Measurements from ENCODE around the gene ATF3. TPM values are rescaled to one million over a fixed set of nuclear protein-coding genes. Genes with fewer than 3 reads are reported as not detected.

The ATF3 gene
- total RNA-seq, 2 experiments from 2014 or later: 2.7 to 2.9 TPM

GRCh38 chr1:212669102-212669501 is 60.5 kb downstream of the ATF3 start:
- Histone ChIP-seq H4K20me1 (ENCODE audit: insufficient read depth, low read length) (no peaks in the 10 kb centered on the region), H3K4me3 (ENCODE audit: low read depth, low read length, poor library complexity, severe bottlenecking) (no peak overlapping the region), H3K79me2 (ENCODE audit: insufficient read depth, low read depth, low read length) (no peaks in the 10 kb centered on the region), H3K9me3 (ENCODE audit: low read length) (no peaks in the 10 kb centered on the region), H3K9me2 (ENCODE audit: insufficient read depth, low read length) (no peaks in the 10 kb centered on the region), H3K27ac (ENCODE audit: low read depth, low read length, poor library complexity, severe bottlenecking) (no peak overlapping the region), H3K36me3 (ENCODE audit: insufficient read depth, low read length) (no peaks in the 10 kb centered on the region), H3K4me2 (ENCODE audit: low read length) (no peak overlapping the region), H2AFZ (ENCODE audit: low read length) (no peak overlapping the region), H3K4me1 (ENCODE audit: insufficient read depth, low read length, poor library complexity, severe bottlenecking) (peaks cover 17% of the 10 kb centered on the region)
- DNase-seq (ENCODE audit: low spot score): peak; percentile 48
- ChIA-PET POLR2A (interaction anchor here (0.8 to 0.9 kb wide), 2 partner anchors 29 to 100 kb away, joined by 3 read pairs; no protein-coding TSS in a partner anchor), CTCF (ENCODE audit: unreplicated experiment) (no interaction called here)
- no TSS peak for BruUV-seq (replicated peaks)
- intact Hi-C loops (cut with micrococcal nuclease; ENCODE audit: unreplicated experiment): loop anchor here (5.0 kb wide), 2 partner anchors 62 to 93 kb away; partner anchors contain the start of gene ATF3
- TF ChIP-seq CTCF (conservative IDR thresholded peaks at IDR 0.05; ENCODE audit: low read length) (peak; percentile 70), EZH2phosphoT487 (IDR thresholded peaks at IDR 0.05; ENCODE audit: borderline replicate concordance, low read depth, low read length) (no peak)

GRCh38 chr1:212669600-212669999 is 61.0 kb downstream of the ATF3 start:
- intact Hi-C loops (cut with micrococcal nuclease; ENCODE audit: unreplicated experiment): loop anchor here (5.0 kb wide), 2 partner anchors 62 to 93 kb away; partner anchors contain the start of gene ATF3
- no peak for DNase-seq (ENCODE audit: low spot score)
- TF ChIP-seq EZH2phosphoT487 (IDR thresholded peaks at IDR 0.05; ENCODE audit: borderline replicate concordance, low read depth, low read length) (no peak), CTCF (conservative IDR thresholded peaks at IDR 0.05; ENCODE audit: low read length) (no peak)
- Histone ChIP-seq H3K4me1 (ENCODE audit: insufficient read depth, low read length, poor library complexity, severe bottlenecking) (peaks cover 17% of the 10 kb centered on the region), H3K79me2 (ENCODE audit: insufficient read depth, low read depth, low read length) (no peaks in the 10 kb centered on the region), H2AFZ (ENCODE audit: low read length) (no peak overlapping the region), H3K9me3 (ENCODE audit: low read length) (no peaks in the 10 kb centered on the region), H4K20me1 (ENCODE audit: insufficient read depth, low read length) (no peaks in the 10 kb centered on the region), H3K27ac (ENCODE audit: low read depth, low read length, poor library complexity, severe bottlenecking) (no peak overlapping the region), H3K4me2 (ENCODE audit: low read length) (no peak overlapping the region), H3K4me3 (ENCODE audit: low read depth, low read length, poor library complexity, severe bottlenecking) (no peak overlapping the region), H3K9me2 (ENCODE audit: insufficient read depth, low read length) (no peaks in the 10 kb centered on the region), H3K36me3 (ENCODE audit: insufficient read depth, low read length) (no peaks in the 10 kb centered on the region)
- POLR2A ChIA-PET: no interaction called here
- BruUV-seq (replicated peaks): no TSS peak
- CTCF ChIA-PET (ENCODE audit: unreplicated experiment): no interaction called here

GRCh38 chr1:212670301-212670700 is 61.7 kb downstream of the ATF3 start:
- Histone ChIP-seq H3K9me3 (ENCODE audit: low read length) (no peaks in the 10 kb centered on the region), H3K36me3 (ENCODE audit: insufficient read depth, low read length) (no peaks in the 10 kb centered on the region), H2AFZ (ENCODE audit: low read length) (no peak overlapping the region), H3K4me3 (ENCODE audit: low read depth, low read length, poor library complexity, severe bottlenecking) (no peak overlapping the region), H3K79me2 (ENCODE audit: insufficient read depth, low read depth, low read length) (no peaks in the 10 kb centered on the region), H3K4me1 (ENCODE audit: insufficient read depth, low read length, poor library complexity, severe bottlenecking) (peaks cover 17% of the 10 kb centered on the region), H4K20me1 (ENCODE audit: insufficient read depth, low read length) (no peaks in the 10 kb centered on the region), H3K4me2 (ENCODE audit: low read length) (no peak overlapping the region), H3K27ac (ENCODE audit: low read depth, low read length, poor library complexity, severe bottlenecking) (no peak overlapping the region), H3K9me2 (ENCODE audit: insufficient read depth, low read length) (no peaks in the 10 kb centered on the region)
- BruUV-seq (replicated peaks): no TSS peak
- DNase-seq (ENCODE audit: low spot score): no peak
- intact Hi-C loops (cut with micrococcal nuclease; ENCODE audit: unreplicated experiment): no loop called here
- TF ChIP-seq CTCF (conservative IDR thresholded peaks at IDR 0.05; ENCODE audit: low read length) (no peak), EZH2phosphoT487 (IDR thresholded peaks at IDR 0.05; ENCODE audit: borderline replicate concordance, low read depth, low read length) (no peak)
- CTCF ChIA-PET (ENCODE audit: unreplicated experiment): no interaction called here
- POLR2A ChIA-PET: no interaction called here

Other genes with a start within 250 kb of the ATF3 start
- gene PACC1, start 193.9 kb upstream of the ATF3 start, total RNA-seq (2014; rRNA removed; shearing (Covaris generic)): 23.6 and 30.8 TPM in 2 replicates
- gene PACC1, start 193.9 kb upstream of the ATF3 start, total RNA-seq (2022): 15.7 and 17.3 TPM in 2 replicates
- gene NENF, start 175.8 kb upstream of the ATF3 start, total RNA-seq (2014; rRNA removed; shearing (Covaris generic)): 12.9 and 15.5 TPM in 2 replicates
- 12.7 and 15.0 TPM in 2 replicates for gene NENF, start 175.8 kb upstream of the ATF3 start, total RNA-seq (2022)
- 2.1 and 2.3 TPM in 2 replicates for gene BATF3, start 91.1 kb downstream of the ATF3 start, total RNA-seq (2014; rRNA removed; shearing (Covaris generic))
- gene BATF3, start 91.1 kb downstream of the ATF3 start, total RNA-seq (2022): 3.1 and 4.2 TPM in 2 replicates
- 70.9 and 74.9 TPM in 2 replicates for gene NSL1, start 183.0 kb downstream of the ATF3 start, total RNA-seq (2014; rRNA removed; shearing (Covaris generic))
- gene NSL1, start 183.0 kb downstream of the ATF3 start, total RNA-seq (2022): 66.8 and 71.1 TPM in 2 replicates
- 35.4 and 36.1 TPM in 2 replicates for gene TATDN3, start 183.1 kb downstream of the ATF3 start, total RNA-seq (2014; rRNA removed; shearing (Covaris generic))
- 52.5 and 54.2 TPM in 2 replicates for gene TATDN3, start 183.1 kb downstream of the ATF3 start, total RNA-seq (2022)
- gene SPATA45, start 238.9 kb downstream of the ATF3 start, total RNA-seq (2014; rRNA removed; shearing (Covaris generic)): 0.82 TPM in 1 of 2 replicates, not detected in the other
- gene SPATA45, start 238.9 kb downstream of the ATF3 start, total RNA-seq (2022): 0.74 and 2.0 TPM in 2 replicates
- 10.4 and 22.4 TPM in 2 replicates for gene FLVCR1, start 249.5 kb downstream of the ATF3 start, total RNA-seq (2014; rRNA removed; shearing (Covaris generic))
- gene FLVCR1, start 249.5 kb downstream of the ATF3 start, total RNA-seq (2022): 16.5 and 21.2 TPM in 2 replicates